Measurements from ENCODE around the gene CCDC69. TPM values are rescaled to one million over a fixed set of nuclear protein-coding genes. Genes with fewer than 3 reads are reported as not detected.
"Not testable (repeated sequence)": the region's sequence is repeated elsewhere in the genome, so short reads cannot be mapped to it uniquely, and the experiment has no call there.

Gene CCDC69
- polyA plus RNA-seq (ENCODE audit: insufficient read depth in 1 of 5, insufficient read length in 5 of 5, low replicate concordance in 1 of 5), result 10 to 100 TPM in 1 of 5 donors, 1 to 10 TPM in 4; 8.5 to 15.1 (median 9.2) TPM
- long read RNA-seq, donor 1, partial matches to known transcripts, result 0 of 1 reads
- long read RNA-seq, donor 1, other reads (novel, unspliced or antisense), result 0 of 1 reads
- long read RNA-seq, donor 2, partial matches to known transcripts, result 0 of 1 reads
- long read RNA-seq, donor 2, other reads (novel, unspliced or antisense), result 0 of 1 reads
- long read RNA-seq, donor 3, partial matches to known transcripts, result 0 of 1 reads
- long read RNA-seq, donor 3, other reads (novel, unspliced or antisense), result 0 of 1 reads
- long read RNA-seq, donor 4, partial matches to known transcripts, result 0 of 2 reads
- long read RNA-seq, donor 4, other reads (novel, unspliced or antisense), result 0 of 2 reads
- long read RNA-seq, donor 5, partial matches to known transcripts, result 0 of 2 reads
- long read RNA-seq, donor 5, other reads (novel, unspliced or antisense), result 0 of 2 reads
- long read RNA-seq, donor 6, partial matches to known transcripts, result 0 of 3 reads
- long read RNA-seq, donor 6, other reads (novel, unspliced or antisense), result 0 of 3 reads
- long read RNA-seq, donor 7, partial matches to known transcripts, result 0 of 3 reads
- long read RNA-seq, donor 7, other reads (novel, unspliced or antisense), result 0 of 3 reads
- long read RNA-seq, donor 8, result 0 reads

GRCh38 chr5:151223447-151224264 lies at the start of gene CCDC69:
CCDC69 (minus strand) TSS chr5:151224092; CDS start chr5:151223970, 122 bp downstream.
- DNase-seq, result peak; percentile 54 to 68

DNA sequence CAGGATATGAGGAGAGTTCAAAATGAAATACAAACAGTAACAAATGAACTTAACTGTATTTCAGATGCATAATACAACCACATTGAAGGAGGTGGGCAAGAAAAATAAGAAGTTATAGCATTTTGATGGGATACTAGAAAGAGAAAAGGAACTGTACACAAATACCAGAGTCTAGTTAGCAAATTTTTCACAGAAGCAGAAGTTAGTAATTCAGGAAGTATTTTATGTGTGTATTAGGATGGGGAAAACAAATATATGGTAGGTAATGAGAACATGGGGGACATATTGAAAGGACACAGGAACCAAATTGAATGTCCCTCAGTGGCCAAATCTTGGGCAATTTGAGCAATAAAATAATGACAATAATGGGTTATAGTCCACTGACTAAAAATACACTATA lies 47.4 kb upstream of the CCDC69 start:
- DNase-seq, result no peak

GRCh38 chr5:151270599-151270998 lies 46.7 kb upstream of the CCDC69 start:
- no peak for DNase-seq

DNA sequence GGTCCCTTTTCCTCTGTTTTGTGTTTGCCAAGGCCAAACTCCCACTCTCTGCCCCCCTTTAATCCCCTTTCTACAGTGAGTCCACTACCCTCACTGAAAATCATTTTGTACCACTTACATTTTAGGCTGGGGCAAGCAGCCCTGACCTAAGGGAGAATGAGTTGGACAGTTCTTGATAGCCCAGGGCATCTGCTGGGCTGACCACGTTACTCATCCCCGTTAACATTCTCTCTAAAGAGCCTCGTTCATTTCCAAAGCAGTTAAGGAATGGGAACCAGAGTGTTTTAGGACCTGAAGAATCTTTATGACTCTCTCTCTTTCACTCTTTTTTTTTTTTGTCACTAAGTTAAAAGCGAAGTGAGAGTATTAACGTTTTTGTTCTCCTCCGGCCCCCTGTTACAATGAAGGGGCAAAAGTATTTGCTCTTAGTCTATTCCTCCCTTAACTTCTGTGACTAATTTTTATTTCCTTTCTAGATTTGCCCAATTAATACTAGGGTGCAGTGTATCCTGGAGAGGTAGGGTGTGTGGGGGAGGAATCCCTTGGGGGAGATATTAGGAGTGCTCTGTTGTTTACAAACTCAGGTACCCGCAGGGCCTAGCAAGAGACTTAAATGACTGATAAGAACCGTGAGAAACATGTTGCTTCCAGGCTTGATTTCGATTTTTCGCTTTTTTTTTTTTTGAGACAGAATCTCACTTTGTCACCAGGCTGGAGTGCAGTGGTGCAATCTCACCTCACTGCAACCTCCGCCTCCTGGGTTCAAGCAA lies 43.8 kb upstream of the CCDC69 start:
- no peak for DNase-seq

DNA sequence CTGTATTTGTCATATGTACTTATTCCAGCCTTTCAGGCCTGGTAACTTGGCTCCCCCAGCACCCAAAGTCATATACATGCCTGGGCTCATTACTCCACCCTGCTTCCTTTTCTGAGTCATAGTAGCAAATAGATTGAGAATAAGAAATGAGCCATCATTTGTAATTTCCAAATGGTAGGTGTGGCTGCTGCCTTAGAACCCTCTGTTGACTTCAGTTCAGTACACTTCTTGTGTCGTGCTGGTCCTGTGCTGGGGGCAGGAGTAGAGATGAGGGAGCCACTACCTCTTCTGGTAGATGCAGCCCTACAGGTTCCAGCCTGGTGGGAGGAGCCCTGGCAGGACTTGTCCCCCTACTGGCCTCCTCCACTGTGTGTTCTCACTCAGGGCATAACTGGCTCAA lies 40.2 kb upstream of the CCDC69 start:
- no peak for DNase-seq

DNA sequence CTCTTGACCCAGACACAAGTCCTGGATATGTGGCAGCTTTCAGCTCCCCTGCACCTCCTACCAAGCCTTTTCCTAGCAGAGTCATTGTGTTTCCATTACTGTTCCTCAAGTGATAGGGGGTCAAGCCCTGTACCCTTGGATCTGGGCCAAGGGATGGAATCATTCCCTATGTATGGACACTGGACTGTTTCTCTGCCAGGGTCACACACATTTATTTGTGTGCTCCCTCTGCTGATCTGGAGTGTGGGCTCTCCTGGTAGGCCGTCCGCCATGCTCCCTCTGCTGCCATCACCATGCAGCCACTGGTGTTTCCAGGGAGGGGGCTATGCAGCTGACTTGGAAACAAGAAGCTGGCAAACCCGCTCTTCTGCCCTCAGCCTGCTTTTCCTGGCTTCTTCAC lies 38.6 kb upstream of the CCDC69 start:
- no peak for DNase-seq

GRCh38 chr5:151259931-151260330 lies 36.0 kb upstream of the CCDC69 start:
- DNase-seq, result no peak

DNA sequence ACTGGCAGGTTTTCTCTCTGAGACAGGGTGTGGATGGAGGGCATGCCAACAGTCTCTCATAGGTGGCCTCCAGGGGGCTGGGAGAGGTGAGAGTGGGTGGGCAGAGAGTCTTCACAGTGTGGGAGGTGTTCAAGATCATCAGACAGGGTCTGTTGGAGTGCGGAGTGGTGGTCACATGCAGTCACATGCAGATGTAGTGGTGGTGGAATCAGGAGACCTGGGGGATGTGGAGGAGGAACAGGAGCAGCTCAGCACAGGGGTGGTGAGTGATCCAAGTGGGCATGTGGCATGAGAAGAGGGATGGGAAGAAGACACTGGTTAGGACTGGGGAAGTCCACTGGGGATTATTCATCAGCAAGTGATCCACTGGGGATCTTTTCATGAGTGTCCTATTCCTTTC lies 34.9 kb upstream of the CCDC69 start:
- no peak for DNase-seq

DNA sequence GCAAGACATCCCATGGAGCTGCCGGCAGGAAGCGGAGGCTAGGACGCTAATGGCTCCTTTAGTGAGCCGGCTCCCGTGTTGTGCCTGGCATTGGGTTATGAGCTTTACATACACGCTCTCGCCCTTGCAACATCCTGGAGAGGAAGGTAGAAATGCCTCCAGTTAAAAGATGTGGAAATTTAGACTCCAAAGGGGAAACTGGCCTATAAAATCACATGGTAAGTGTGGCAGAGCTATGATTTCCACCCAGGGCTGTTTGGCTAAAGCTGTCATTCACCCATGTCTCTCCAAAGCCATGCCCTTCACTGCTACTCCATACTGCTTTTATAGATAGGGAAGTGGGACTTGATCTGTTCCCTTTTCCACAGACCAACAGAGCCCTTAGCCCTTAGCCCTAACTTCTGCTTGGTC lies 34.3 kb upstream of the CCDC69 start:
- no peak for DNase-seq

DNA sequence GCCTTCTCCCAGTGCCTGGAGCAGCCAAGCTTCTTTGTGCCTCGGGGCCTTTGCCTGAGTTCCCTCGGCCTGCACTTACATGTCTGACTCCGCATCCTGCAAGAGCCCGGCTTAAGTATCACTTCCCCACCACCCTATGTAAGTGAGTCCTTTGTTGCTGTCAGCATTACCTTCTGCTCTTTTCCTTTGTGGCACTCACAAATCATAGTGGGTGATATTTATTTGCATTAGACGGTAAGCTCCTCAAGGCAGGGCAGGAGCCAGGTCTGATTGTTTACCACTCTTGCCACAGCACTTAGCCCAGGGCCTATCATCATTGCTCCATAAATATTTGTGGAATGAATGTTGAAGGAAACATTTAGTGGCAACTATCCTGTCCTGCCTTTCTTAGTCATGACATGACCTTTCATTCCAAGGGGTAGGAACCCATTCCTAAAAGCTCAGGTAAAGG lies 33.9 kb upstream of the CCDC69 start:
- no peak for DNase-seq

GRCh38 chr5:151255621-151256286 lies 31.9 kb upstream of the CCDC69 start:
- no peak for DNase-seq

DNA sequence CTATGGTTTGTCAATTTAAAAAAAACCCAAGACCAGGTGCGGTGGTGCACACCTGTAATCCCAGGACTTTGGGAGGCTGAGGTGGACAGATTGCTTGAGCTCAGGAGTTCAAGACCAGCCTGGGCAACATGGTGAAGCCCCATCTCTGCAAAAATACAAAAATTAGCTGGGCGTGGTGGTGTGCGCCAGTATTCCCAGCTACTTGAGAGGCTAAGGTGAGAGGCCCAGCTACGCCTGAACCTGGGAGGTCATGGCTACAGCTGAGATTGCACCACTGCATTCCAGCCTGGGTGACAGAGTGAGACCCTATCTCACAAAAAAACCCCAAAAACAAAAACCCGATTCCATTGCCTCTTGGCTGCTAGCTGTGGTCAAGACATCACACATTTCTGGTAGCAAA lies 31.1 kb upstream of the CCDC69 start:
- not testable (repeated sequence) for DNase-seq

- no peak for DNase-seq
These were observed 30.7 kb upstream of the CCDC69 start for GRCh38 chr5:151254556-151254955.

DNA sequence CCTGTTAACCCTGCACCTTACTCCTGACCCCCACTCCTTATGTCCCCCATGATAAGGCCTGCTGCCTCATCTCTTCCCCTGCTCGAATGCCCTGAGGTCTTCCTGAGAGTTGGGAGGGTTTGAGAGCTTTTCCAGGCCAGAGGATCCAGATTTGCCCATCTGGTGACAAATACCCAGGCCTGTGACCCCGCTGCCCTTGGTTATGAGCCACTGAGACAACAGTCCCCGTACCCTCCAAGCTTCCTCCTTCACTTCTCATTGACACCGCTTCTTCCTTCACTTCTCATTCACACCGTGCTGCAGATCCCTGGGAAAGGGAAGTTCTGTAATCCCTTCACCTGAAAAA lies 29.7 kb upstream of the CCDC69 start:
- no peak for DNase-seq

DNA sequence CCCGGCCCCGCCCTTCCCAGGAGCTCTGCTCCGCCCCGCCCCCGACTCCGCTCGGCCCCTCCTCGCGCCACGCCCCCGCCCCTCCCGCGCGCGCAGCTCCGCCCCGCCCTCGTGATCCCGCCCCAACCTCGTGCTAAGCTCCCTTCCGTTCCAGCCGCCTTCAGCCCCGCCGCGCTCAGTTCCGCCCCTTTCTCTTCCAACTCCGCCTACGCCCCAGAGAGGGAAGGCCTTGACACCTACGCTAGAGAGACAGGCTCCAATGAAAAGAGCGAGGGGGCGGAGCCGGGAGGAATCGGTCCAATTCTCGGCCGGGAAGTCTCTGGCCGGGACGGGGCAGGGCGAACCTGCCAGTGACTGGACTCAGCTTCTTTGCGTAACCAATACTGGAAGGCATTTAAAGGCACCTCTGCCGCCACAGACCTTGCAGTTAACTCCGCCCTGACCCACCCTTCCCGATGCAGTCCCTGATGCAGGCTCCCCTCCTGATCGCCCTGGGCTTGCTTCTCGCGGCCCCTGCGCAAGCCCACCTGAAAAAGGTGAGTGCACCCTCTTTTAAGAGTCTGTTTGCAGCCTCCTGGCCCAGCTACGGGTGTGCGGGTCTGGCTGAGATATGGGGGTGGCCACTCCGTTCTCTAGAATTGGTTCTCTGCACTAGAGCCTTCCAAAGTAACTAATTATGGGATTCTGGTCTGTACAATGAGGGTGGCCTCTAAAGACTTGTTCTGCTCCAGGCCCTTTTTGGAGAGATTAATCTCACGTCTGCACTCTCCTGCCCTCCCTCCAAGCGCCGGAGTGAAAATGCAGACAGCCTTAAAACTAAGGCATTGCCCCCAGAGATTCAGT lies 29.1 kb upstream of the CCDC69 start, which contains the start of gene GM2A:
TSS of gene GM2A (plus strand) at position 424 of the 843 bp plus-strand sequence. CDS start at position 456, 32 bp downstream.
- DNase-seq, result peak; percentile 99

- DNase-seq, result no peak
These were observed 27.7 kb upstream of the CCDC69 start for GRCh38 chr5:151251621-151252020.

- no peak for DNase-seq
These were observed 27.2 kb upstream of the CCDC69 start for GRCh38 chr5:151251001-151251551.

DNA sequence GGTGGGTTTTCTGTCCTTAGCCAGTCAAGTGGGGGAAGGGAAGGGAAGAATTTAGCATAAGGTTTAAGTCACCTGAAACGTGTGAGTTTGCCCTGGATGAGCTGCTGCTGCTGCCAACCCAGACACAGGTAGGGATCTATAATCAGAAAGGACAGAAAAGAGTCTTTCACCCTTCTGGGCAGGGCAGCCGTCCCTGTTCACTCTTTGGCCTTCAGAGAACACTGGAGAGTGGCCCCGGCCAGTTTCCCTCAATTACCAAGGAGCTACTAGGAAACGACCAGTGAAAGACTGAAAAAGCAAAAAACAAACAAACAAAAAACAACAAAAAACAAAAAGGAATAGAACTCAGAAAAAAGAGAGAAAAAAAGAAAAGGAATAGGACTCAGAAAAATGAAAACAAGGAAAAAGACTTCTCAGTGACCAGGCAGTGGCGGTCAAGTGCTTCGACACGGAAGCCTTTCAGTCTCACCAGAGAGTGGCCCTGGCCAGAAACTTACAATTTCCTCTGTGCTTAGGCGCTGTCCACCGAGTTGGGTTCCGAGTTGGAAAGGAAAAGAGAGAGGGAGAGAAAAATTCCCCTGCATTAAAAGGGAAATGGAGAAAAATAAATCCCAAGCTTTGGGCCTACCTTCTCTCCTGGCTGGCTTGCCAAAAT lies 26.6 kb upstream of the CCDC69 start:
- DNase-seq, result no peak

DNA sequence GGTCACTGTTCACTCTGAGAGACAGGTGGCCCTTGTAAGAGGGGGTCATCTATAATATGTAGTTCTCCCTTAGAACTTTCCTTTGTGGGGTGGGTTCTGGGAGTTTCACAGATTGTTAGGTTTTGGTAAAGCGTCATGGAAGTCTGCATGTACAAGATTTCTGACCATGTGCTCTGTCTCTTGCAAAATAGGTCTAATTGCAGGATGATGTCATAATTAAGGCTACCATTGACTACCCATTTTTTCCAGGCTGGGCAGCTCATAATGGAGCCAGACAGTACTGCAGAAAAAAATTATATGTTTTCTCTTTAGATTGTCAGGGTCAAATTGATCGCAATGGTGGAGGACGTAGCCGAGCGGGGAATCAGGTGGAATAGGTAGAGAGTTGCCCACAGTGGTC lies 25.4 kb upstream of the CCDC69 start:
- DNase-seq, result no peak

Data from right lung (tissue), 10 donors.